Measurements from ENCODE around the gene ITGA5. TPM values are rescaled to one million over a fixed set of nuclear protein-coding genes. Genes with fewer than 3 reads are reported as not detected.
A peak's percentile ranks its signal among the peaks of the same experiment; 100 is the strongest.

Gene ITGA5
- total RNA-seq, 1 donor = 239 TPM

- no peak for DNase-seq (ENCODE audit: low read depth)
- TF ChIP-seq CTCF (IDR thresholded peaks at IDR 0.05; ENCODE audit: insufficient read depth, low read length) = no peak
- H3K4me3 ChIP-seq (ENCODE audit: low read depth, low read length) = no peak overlapping the region
Observed at GRCh38 chr12:54373649-54374561, 45.2 kb downstream of the ITGA5 start.

- no peak for DNase-seq (ENCODE audit: low read depth)
- TF ChIP-seq CTCF (IDR thresholded peaks at IDR 0.05; ENCODE audit: insufficient read depth, low read length) = no peak
- H3K4me3 ChIP-seq (ENCODE audit: low read depth, low read length) = no peak overlapping the region
Observed at GRCh38 chr12:54372113-54372806, 46.8 kb downstream of the ITGA5 start.

GRCh38 chr12:54371328-54372112, 47.5 kb downstream of the ITGA5 start:
- TF ChIP-seq CTCF (IDR thresholded peaks at IDR 0.05; ENCODE audit: insufficient read depth, low read length) = no peak
- H3K4me3 ChIP-seq (ENCODE audit: low read depth, low read length) = no peak overlapping the region
- peak; percentile 83 for DNase-seq (ENCODE audit: low read depth)

- peak; percentile 85 for DNase-seq (ENCODE audit: low read depth)
- TF ChIP-seq CTCF (IDR thresholded peaks at IDR 0.05; ENCODE audit: insufficient read depth, low read length) = peak; percentile 92
- H3K4me3 ChIP-seq (ENCODE audit: low read depth, low read length) = peak overlapping the region; percentile 53
Observed at GRCh38 chr12:54370171-54370730, 48.8 kb downstream of the ITGA5 start.

- no peak for TF ChIP-seq CTCF (IDR thresholded peaks at IDR 0.05; ENCODE audit: insufficient read depth, low read length)
- H3K4me3 ChIP-seq (ENCODE audit: low read depth, low read length) = no peak overlapping the region
- DNase-seq (ENCODE audit: low read depth) = no peak
Observed at GRCh38 chr12:54369597-54370131, 49.4 kb downstream of the ITGA5 start.
